ENCODE results near the gene GNS.

GNS gene

DNA sequence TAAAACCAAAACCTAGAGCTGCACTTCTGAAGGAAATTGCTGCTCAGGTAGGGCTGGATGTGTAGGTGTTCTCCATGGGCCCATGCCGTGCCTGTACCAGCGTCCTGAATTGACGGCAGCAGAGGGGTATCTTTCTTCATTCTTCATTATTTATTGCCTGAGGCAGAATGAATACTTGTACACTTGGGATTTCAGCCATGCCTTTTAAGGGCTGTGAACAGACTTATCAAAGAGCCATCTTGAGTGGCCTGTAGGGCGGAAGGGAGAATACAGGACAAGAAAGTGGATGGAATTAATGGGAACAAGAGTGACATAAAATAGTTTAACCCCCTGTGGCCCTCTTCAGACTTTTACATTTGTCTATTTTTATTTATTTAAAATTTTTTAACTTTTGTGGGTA, 87.5 kb downstream of the GNS start:
- no peak for DNase-seq

- no peak for DNase-seq
Observed at GRCh38 chr12:64670919-64671639, 88.1 kb downstream of the GNS start.

DNA sequence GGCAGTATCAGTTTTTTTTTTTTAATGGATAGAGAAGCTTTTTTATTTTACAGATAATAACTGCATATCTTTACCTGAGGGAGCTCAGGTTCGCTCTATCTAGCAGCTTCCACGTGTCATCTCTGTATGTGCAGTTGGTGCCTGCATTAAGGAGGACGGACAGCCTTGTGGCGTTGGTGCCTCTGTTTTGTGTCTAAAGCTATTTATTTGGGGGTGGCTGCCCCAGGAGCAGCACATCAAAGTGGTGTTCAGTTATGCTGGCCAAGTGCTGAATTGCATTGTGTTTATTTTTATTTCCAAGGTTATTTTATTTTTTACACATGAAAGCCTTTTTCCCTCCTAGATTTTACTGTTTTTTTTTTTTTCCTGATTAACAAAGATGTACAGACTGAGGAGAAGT, 89.2 kb downstream of the GNS start:
- no peak for DNase-seq

DNA sequence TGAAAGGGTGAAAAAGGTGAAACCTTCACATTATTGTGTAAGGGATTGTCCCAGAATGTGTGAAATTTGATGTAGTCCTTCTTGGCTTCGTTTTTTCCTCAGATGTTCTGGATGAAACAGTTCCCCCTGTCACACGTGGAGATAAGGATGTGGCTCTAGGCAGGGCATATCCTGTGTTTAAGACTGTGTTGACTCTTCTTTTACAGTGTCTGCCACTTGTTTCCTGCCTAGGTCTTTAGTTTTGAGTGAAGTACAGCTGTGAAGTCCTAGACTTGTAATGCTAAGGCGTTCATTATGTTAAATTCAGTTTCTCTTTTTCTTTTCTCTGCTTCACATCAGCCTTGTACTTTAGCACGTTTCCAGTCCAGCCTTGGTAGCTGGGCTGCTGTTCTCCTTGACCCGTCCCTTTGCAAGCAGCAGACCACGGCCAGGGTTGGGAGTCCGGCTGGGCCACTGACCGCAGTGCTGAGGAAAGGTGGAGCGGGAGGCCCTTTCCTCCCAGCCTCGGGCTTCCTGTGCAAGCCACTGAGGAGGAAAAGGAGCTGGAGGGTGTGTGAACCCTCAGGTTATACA, 89.8 kb downstream of the GNS start:
- DNase-seq: no peak

DNA sequence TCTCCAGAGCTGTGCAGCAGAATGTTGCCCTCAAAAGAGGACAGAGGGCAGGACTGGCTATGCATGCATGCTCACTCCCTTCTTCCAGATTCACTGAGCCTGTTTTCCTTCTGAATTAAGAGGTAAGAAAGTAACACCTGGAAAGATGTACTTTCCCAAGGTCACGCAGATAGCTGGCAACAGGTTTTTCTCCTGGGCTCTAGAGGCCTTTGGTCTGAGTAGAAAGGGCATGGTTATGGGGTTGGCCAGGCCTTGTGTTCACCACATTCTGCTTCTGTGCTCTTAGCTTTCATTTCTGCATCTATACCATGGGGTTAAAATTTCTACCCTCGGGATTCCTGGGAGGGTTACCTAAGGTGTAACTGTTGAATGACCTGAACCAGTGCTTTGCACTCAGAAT, 91.4 kb downstream of the GNS start:
- no peak for DNase-seq

GRCh38 chr12:64666054-64666914, 92.9 kb downstream of the GNS start:
- DNase-seq: no peak

DNA sequence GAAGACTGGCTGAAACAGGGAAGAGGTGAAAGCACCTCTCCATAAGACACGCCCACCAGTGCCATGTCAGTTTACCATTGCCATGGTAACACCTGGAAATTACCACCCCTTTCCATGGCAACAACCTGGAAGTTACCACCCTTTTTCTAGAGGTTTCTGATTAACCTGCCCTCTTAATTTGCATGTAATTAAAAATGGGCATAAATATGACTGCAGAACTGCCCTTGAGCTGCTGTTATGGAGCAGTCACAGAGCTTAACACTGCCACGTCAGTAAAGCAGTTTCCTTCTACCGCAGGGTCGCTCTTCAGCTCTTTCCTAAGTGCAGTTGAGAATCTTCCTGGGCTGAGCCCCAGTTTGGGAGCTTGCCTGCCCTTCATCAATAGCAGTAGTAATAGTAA, 93.7 kb downstream of the GNS start:
- DNase-seq: no peak

All from KG1 (cell line).